HG03565 (cell line): ENCODE results near the gene UNC5C.

Source experiments
- ATAC-seq: cut with Tn5 transposase; IDR thresholded peaks from one replicate; pipeline ENCODE4 v1.9.1; 2021; ENCODE audit warnings: mild to moderate bottlenecking, moderate library complexity; ENCODE audit not compliant: unreplicated experiment

UNC5C gene

GRCh38 chr4:95469617-95470016 lies 79.2 kb downstream of the UNC5C start:
- ATAC-seq, result no peak

GRCh38 chr4:95466791-95467190 lies 82.0 kb downstream of the UNC5C start:
- no peak for ATAC-seq

- ATAC-seq, result no peak
Observed at GRCh38 chr4:95465010-95465409, 83.8 kb downstream of the UNC5C start.

GRCh38 chr4:95462921-95463320 lies 85.9 kb downstream of the UNC5C start:
- ATAC-seq, result no peak

- no peak for ATAC-seq
Observed at GRCh38 chr4:95457353-95457752, 91.4 kb downstream of the UNC5C start.

- ATAC-seq, result no peak
Observed at GRCh38 chr4:95450294-95450693, 98.5 kb downstream of the UNC5C start.

- no peak for ATAC-seq
Observed at GRCh38 chr4:95446173-95446572, 102.6 kb downstream of the UNC5C start.

GRCh38 chr4:95445251-95445650 lies 103.5 kb downstream of the UNC5C start:
- no peak for ATAC-seq

GRCh38 chr4:95444812-95445211 lies 104.0 kb downstream of the UNC5C start:
- ATAC-seq, result no peak

- no peak for ATAC-seq
Observed at GRCh38 chr4:95439896-95440295, 108.9 kb downstream of the UNC5C start.

- ATAC-seq, result no peak
Observed at GRCh38 chr4:95439071-95439470, 109.7 kb downstream of the UNC5C start.

- no peak for ATAC-seq
Observed at GRCh38 chr4:95432466-95432865, 116.3 kb downstream of the UNC5C start.

GRCh38 chr4:95431678-95432077 lies 117.1 kb downstream of the UNC5C start:
- ATAC-seq, result no peak

- ATAC-seq, result no peak
Observed at GRCh38 chr4:95429416-95429815, 119.4 kb downstream of the UNC5C start.

GRCh38 chr4:95428291-95429070 lies 120.3 kb downstream of the UNC5C start:
- ATAC-seq, result no peak

- no peak for ATAC-seq
Observed at GRCh38 chr4:95426455-95426854, 122.3 kb downstream of the UNC5C start.

GRCh38 chr4:95422436-95422835 lies 126.3 kb downstream of the UNC5C start:
- ATAC-seq, result no peak

- ATAC-seq, result no peak
Observed at GRCh38 chr4:95421869-95422268, 126.9 kb downstream of the UNC5C start.

GRCh38 chr4:95417531-95417930 lies 131.2 kb downstream of the UNC5C start:
- no peak for ATAC-seq

GRCh38 chr4:95415346-95415771 lies 133.4 kb downstream of the UNC5C start:
- ATAC-seq, result no peak

GRCh38 chr4:95411371-95412088 lies 137.2 kb downstream of the UNC5C start:
- no peak for ATAC-seq

GRCh38 chr4:95410387-95410977 lies 138.3 kb downstream of the UNC5C start:
- no peak for ATAC-seq
